Stimulated activated CD4-positive, alpha-beta T cell treated with anti-CD3 and anti-CD28 coated beads, TNF-alpha, amount 100 ng/mL, for 4 hours (primary cell): ENCODE measurements around the gene PLIN3.
A peak's percentile ranks its signal among the peaks of the same experiment; 100 is the strongest.
"Not testable (repeated sequence)": the region's sequence is repeated elsewhere in the genome, so short reads cannot be mapped to it uniquely, and the experiment has no call there.

Source experiments
- DNase-seq, 3 experiments: peaks; one replicate each; pipeline ENCODE4 v3.0.0-alpha.2; 2020; ENCODE audit warnings: low read depth in 3 of 3

The PLIN3 gene

DNA sequence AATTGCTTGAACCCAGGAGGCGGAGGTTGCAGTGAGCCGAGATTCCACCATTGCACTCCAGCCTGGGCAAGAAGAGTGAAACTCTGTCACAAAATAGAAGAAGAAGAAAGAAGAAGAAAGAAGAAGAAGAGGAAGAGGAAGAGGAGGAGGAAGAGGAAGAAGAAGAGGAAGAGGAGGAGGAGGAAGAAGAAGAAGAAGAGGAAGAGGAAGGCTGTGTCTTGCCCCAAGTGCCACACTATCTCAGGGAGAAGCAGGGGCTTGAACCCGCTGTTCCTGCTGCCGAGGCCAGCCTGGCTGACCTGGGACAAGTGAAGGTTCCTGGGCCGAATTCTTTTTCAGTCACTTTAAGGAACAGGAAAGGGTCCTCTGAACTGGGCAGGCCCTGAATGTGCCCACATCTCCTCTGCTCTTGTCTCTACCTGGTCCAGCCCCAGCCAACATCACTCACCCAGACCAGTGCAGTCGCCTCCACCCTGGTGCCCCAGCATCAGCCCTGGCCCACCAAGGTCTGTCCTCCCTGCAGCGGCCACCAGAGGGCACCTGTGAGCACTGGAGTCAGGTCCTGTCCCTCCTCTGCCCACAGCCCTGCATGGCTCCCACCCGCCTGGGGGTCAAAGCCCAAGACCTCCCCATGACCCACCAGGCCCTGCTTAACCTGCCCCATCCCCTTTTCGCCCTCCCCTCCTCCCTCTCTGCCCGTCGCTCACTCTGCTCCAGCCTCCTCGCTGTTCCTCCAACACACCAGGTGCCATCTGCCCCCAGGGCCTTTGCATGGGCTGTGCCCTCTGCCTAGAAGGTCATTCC, 55.9 kb downstream of the PLIN3 start:
- peak; percentile 78 to 90 (median 81) for DNase-seq

GRCh38 chr19:4807188-4807587, 60.3 kb downstream of the PLIN3 start:
- DNase-seq: no peak

GRCh38 chr19:4806384-4806783, 61.1 kb downstream of the PLIN3 start:
- DNase-seq: no peak

GRCh38 chr19:4805140-4805539, 62.3 kb downstream of the PLIN3 start:
- DNase-seq: not testable (repeated sequence)

- peak; percentile 34 to 50 (median 41) for DNase-seq
These were observed 63.5 kb downstream of the PLIN3 start for GRCh38 chr19:4803736-4804695.

GRCh38 chr19:4802711-4803110, 64.8 kb downstream of the PLIN3 start:
- DNase-seq: no peak

DNA sequence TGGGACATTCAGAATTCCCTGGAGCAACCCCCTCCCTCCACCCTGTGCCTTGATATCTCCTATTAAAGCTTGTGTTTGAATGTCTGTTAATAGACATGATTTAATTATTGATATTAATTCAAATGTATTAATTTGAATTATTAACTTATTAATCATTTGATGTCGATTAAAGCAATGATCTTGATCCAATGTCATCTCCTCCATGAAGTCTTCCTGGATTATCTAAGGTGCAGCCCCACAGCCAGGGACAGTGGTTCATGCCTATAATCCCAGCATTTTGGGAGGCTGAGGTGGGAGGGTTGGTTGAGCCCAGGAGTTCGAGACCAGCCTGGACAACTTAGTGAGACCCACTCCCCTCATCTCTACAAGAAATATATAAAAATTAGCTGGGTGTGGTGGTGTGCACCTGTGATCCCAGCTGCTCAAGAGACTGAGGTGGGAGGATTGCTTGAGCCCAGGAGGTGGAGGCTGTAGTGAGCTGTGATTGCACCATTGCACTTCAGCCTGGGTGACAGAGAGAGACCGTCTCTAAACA, 66.3 kb downstream of the PLIN3 start:
- no peak for DNase-seq

DNA sequence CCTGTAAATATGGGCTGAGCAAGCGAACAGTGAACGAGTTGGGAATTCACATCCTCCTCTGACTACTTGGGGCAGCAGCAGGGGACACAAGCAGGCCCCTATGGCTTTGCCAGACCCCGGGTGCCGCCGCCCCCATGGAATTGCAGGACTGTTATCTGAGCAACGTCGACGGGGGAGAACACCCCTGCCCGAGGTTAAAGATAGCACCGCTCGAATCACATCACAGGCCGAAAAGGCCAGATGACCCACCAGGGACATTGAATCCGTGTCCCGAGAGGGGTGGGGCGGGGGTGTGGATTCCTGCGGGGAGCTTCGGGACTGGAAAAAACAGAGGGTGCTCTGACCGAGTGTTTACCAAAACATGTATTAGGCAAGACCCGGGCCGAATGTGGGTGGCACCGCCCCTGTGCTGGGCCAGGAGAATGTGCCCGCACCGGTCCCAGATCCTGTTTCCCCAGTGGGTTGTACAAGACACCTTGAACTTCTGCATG, 66.8 kb downstream of the PLIN3 start:
- no peak for DNase-seq

DNA sequence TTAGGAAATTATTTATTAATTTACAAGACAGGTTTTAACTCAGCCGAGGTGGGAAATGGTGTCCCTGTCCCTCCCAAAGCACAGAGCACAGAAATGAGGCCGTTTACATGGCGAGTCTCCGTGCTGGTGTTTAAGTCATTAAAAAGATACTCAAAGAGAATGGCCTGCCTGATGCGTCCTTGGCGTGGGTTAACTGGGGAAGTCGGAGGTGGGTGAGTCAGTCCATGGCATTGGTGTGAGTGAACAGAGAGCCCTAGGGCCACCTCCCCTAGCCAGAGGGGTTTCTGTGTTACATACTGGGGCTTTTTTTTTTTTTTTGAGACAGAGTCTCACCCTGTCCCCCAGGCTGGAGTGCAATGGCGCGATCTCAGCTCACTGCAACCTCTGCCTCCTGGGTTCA, 72.1 kb downstream of the PLIN3 start:
- no peak for DNase-seq

DNA sequence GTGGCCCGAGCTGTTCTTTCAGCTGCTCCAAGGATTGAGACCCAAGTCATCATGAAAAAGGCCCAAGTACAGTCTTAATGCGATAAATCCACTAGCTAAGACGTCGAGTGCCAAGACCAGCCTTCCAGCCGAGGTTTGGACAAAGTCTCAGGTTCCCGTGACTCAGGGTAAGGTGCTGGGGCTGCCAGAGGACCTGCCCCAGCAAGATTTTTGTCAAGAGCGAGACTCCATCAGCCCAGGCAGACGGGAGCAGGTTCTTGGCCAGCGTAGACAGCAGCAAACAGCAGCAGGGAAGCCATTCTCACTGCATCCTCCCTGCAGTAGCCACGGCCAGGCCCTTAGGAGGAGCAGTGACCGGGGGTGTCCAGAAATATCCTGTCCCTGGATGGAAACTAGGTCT, 72.5 kb downstream of the PLIN3 start:
- DNase-seq: no peak

DNA sequence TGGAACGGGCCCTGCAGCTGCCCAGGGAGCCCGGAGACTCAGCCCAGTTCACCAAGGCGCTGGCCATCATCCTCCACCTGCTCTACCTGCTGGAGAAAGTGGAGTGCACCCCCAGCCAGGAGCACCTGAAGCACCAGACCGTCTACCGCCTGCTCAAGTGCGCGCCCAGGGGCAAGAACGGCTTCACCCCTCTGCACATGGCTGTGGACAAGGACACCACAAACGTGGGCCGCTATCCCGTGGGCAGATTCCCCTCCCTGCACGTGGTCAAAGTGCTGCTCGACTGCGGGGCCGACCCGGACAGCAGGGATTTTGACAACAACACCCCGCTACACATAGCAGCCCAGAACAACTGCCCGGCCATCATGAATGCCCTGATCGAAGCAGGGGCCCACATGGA, 74.2 kb downstream of the PLIN3 start:
- not testable (repeated sequence) for DNase-seq

DNA sequence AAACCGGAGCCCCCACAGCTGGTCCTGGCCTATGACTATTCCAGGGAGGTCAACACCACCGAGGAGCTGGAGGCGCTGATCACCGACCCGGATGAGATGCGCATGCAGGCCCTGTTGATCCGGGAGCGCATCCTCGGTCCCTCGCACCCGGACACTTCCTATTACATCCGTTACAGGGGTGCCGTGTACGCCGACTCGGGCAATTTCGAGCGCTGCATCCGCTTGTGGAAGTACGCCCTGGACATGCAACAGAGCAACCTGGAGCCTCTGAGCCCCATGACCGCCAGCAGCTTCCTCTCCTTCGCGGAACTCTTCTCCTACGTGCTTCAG, 74.6 kb downstream of the PLIN3 start:
- not testable (repeated sequence) for DNase-seq

- DNase-seq: not testable (repeated sequence)
These were observed 75.2 kb downstream of the PLIN3 start for GRCh38 chr19:4792019-4792865.

- DNase-seq: peak; percentile 95 to 98 (median 96)
These were observed 76.1 kb downstream of the PLIN3 start, which contains the start of gene FEM1A for GRCh38 chr19:4791183-4792018. Gene FEM1A, plus strand, starts transcription at chr19:4791734. Its CDS starts 121 bp downstream, at chr19:4791855.
